Panc1 (cell line): Measurements from ENCODE around the gene GABRG3. TPM values are rescaled to one million over a fixed set of nuclear protein-coding genes. Genes with fewer than 3 reads are reported as not detected.

ENCODE experiments used
- ATAC-seq: fragments of 200-7000 bp; cut with Tn5 transposase; 2 replicates; pipeline ENCODE4 v1.9.1; 2020; ENCODE audit warnings: mild to moderate bottlenecking, moderate library complexity
- BruUV-seq: library from RNA; stranded (reverse); fragments of 400-500 nt; replicated peaks from 2 replicates; lab custom pipeline; 2021; lab: Mats Ljungman, UMichigan
- CTCF ChIA-PET: fragments of 300-600 bp; sonication (Branson Sonifier 250); formaldehyde crosslinking; loops from one replicate; lab custom pipeline; 2022; ENCODE audit warnings: antibody characterized with exemption; lab: Charles Lee
- POLR2A ChIA-PET: fragments of 300-600 bp; sonication (Branson Sonifier 250); formaldehyde crosslinking; loops from one replicate; lab custom pipeline; 2022; ENCODE audit warnings: antibody characterized with exemption; lab: Charles Lee
- DNase-seq: peaks from one replicate; pipeline ENCODE4 v3.0.0-alpha.2; 2010; ENCODE audit warnings: low read depth, low spot score
- H3K27ac ChIP-seq: 2 replicates; pipeline ENCODE4 v1.5.1; 2011; ENCODE audit warnings: mild to moderate bottlenecking, low read length, inconsistent platforms
- H3K27me3 ChIP-seq: fragments of 200-500 bp; sonication (Bioruptor generic); 2 replicates; pipeline ENCODE4 v1.6.0; 2014; ENCODE audit warnings: low read length, inconsistent platforms; ENCODE audit not compliant: control insufficient read depth, insufficient read depth
- H3K36me3 ChIP-seq: fragments of 200-500 bp; sonication (Bioruptor generic); 2 replicates; pipeline ENCODE4 v1.5.1; 2014; ENCODE audit warnings: inconsistent platforms, mild to moderate bottlenecking, low read length, moderate library complexity; ENCODE audit not compliant: control insufficient read depth, insufficient read depth
- H3K4me1 ChIP-seq: 2 replicates; pipeline ENCODE4 v1.5.1; 2011; ENCODE audit warnings: inconsistent platforms, mild to moderate bottlenecking, low read length, moderate library complexity; ENCODE audit not compliant: control insufficient read depth, insufficient read depth
- H3K4me3 ChIP-seq, 2 experiments: 2 replicates each; pipeline ENCODE4 v1.5.1; 2011 to 2012; ENCODE audit warnings: low read depth in 2 of 2, low read length in 2 of 2, mild to moderate bottlenecking in 2 of 2, inconsistent platforms in 1 of 2, moderate library complexity in 1 of 2
- H3K9me3 ChIP-seq: fragments of 200-500 bp; sonication (Bioruptor generic); 2 replicates; pipeline ENCODE4 v1.5.1; 2014; ENCODE audit warnings: low read depth, mild to moderate bottlenecking, inconsistent platforms, low read length, moderate library complexity; ENCODE audit not compliant: control insufficient read depth, insufficient read depth
- POLR2AphosphoS5 ChIP-seq: IDR thresholded peaks from 2 replicates; pipeline ENCODE4 v1.6.1; 2012; ENCODE audit warnings: mild to moderate bottlenecking, low read depth, low read length, moderate library complexity
- SIN3A ChIP-seq: IDR thresholded peaks from 2 replicates; pipeline ENCODE4 v1.6.1; 2012; ENCODE audit warnings: low read depth, mild to moderate bottlenecking, low read length, moderate library complexity, borderline replicate concordance; ENCODE audit not compliant: insufficient read depth
- TCF7L2 ChIP-seq: IDR thresholded peaks from 2 replicates; pipeline ENCODE4 v1.6.1; 2011; ENCODE audit warnings: mild to moderate bottlenecking, low read depth, low read length, inconsistent platforms
- in situ Hi-C: cut with HindIII; loops from 2 replicates; pipeline ENCODE4 v1.10.0; 2016; ENCODE audit warnings: low sequenced_read_pairs, low pct_unique_long_range_greater_than_20kb
- intact Hi-C: fragments of 100-400 bp; cut with micrococcal nuclease; formaldehyde crosslinking; loops from one replicate; pipeline ENCODE4 v1.10.0; 2022; ENCODE audit not compliant: unreplicated experiment
- total RNA-seq: library from RNA; stranded (reverse); gene quantifications from one replicate; pipeline ENCODE4 v1.2.1, GENCODE V29; 2021; ENCODE audit not compliant: unreplicated experiment
- TF ChIP-seq, protein P1 (sequence below), 2 experiments: IDR thresholded peaks; 2 replicates each; pipeline ENCODE4 v1.6.1; 2011 to 2012; ENCODE audit warnings: low read depth in 2 of 2, control low read depth in 1 of 2, low read length in 1 of 2, mild to moderate bottlenecking in 1 of 2, moderate library complexity in 1 of 2; ENCODE audit not compliant: insufficient read depth in 1 of 2
- TF ChIP-seq, protein P2 (sequence below): fragments of 450-650 bp; IDR thresholded peaks from 2 replicates; pipeline ENCODE4 v1.5.1; 2017; ENCODE audit warnings: mild to moderate bottlenecking

The GABRG3 gene
- total RNA-seq, 1 experiment from 2014 or later = not detected

DNA sequence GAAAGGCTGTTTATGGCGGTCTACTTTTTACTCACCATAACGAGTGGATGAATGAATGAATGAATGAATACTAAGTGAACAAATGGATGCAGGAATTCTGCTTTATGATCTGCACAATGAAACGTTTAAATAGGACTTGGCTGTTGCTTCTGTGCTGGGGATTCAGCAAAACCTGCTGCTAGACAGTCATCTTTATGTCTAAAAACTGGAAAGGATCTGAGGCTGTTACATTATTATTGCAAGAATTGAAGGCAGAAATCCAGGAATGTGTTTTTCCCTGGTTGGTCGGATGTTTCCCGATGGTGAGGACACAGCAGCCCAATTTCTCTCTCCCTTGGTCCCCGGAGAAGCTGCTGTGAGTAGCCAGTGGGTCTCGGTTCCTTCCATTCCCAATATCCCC lies 94.2 kb downstream of the GABRG3 start:
- no peak for DNase-seq
- BruUV-seq = no TSS peak
- in situ Hi-C loops (no loop called here), intact Hi-C loops (no loop called here)
- no peak for ATAC-seq
- CTCF ChIA-PET = no interaction called here
- POLR2A ChIA-PET = no interaction called here
- H3K27ac ChIP-seq = no peak overlapping the region
- no peaks in the 10 kb centered on the region for H3K36me3 ChIP-seq
- H3K4me3 ChIP-seq = no peak overlapping the region
- H3K27me3 ChIP-seq = no peaks in the 10 kb centered on the region
- no peak for TF ChIP-seq TCF7L2
- no peaks in the 10 kb centered on the region for H3K9me3 ChIP-seq
- H3K4me1 ChIP-seq = no peaks in the 10 kb centered on the region

DNA sequence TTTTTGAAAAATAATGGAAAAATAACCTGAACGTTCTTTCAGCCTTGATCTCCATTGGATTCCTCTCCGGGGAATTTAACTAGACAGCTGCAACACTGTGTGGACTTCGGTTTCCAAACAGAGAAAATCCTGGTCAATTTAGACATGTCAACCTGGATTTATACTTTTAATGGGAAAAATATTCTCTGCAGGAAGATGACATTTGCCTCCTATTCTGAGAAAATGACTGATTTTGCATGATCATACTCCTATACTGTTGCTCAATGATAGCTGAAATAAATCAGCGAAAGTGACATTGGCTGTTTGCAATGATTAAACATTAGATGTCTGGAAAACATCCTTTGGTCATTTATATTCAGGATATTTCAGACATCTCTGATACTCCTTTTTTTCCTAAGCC lies 94.8 kb downstream of the GABRG3 start:
- Histone ChIP-seq H3K36me3 (no peaks in the 10 kb centered on the region), H3K27ac (no peak overlapping the region), H3K27me3 (no peaks in the 10 kb centered on the region), H3K4me3 (no peak overlapping the region), H3K9me3 (no peaks in the 10 kb centered on the region), H3K4me1 (no peaks in the 10 kb centered on the region)
- CTCF ChIA-PET = no interaction called here
- no peak for ATAC-seq
- DNase-seq = no peak
- POLR2A ChIA-PET = no interaction called here
- in situ Hi-C loops = no loop called here
- BruUV-seq = no TSS peak
- TF ChIP-seq, protein P1, sequence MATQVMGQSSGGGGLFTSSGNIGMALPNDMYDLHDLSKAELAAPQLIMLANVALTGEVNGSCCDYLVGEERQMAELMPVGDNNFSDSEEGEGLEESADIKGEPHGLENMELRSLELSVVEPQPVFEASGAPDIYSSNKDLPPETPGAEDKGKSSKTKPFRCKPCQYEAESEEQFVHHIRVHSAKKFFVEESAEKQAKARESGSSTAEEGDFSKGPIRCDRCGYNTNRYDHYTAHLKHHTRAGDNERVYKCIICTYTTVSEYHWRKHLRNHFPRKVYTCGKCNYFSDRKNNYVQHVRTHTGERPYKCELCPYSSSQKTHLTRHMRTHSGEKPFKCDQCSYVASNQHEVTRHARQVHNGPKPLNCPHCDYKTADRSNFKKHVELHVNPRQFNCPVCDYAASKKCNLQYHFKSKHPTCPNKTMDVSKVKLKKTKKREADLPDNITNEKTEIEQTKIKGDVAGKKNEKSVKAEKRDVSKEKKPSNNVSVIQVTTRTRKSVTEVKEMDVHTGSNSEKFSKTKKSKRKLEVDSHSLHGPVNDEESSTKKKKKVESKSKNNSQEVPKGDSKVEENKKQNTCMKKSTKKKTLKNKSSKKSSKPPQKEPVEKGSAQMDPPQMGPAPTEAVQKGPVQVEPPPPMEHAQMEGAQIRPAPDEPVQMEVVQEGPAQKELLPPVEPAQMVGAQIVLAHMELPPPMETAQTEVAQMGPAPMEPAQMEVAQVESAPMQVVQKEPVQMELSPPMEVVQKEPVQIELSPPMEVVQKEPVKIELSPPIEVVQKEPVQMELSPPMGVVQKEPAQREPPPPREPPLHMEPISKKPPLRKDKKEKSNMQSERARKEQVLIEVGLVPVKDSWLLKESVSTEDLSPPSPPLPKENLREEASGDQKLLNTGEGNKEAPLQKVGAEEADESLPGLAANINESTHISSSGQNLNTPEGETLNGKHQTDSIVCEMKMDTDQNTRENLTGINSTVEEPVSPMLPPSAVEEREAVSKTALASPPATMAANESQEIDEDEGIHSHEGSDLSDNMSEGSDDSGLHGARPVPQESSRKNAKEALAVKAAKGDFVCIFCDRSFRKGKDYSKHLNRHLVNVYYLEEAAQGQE (IDR thresholded peaks at IDR 0.05; ENCODE audit: insufficient read depth in 1 of 2, low read depth in 2 of 2, low read length in 1 of 2) = no peak
- TF ChIP-seq, protein P2, sequence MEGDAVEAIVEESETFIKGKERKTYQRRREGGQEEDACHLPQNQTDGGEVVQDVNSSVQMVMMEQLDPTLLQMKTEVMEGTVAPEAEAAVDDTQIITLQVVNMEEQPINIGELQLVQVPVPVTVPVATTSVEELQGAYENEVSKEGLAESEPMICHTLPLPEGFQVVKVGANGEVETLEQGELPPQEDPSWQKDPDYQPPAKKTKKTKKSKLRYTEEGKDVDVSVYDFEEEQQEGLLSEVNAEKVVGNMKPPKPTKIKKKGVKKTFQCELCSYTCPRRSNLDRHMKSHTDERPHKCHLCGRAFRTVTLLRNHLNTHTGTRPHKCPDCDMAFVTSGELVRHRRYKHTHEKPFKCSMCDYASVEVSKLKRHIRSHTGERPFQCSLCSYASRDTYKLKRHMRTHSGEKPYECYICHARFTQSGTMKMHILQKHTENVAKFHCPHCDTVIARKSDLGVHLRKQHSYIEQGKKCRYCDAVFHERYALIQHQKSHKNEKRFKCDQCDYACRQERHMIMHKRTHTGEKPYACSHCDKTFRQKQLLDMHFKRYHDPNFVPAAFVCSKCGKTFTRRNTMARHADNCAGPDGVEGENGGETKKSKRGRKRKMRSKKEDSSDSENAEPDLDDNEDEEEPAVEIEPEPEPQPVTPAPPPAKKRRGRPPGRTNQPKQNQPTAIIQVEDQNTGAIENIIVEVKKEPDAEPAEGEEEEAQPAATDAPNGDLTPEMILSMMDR = no peak
- TF ChIP-seq SIN3A (no peak), POLR2AphosphoS5 (no peak), TCF7L2 (no peak)
- intact Hi-C loops = no loop called here

DNA sequence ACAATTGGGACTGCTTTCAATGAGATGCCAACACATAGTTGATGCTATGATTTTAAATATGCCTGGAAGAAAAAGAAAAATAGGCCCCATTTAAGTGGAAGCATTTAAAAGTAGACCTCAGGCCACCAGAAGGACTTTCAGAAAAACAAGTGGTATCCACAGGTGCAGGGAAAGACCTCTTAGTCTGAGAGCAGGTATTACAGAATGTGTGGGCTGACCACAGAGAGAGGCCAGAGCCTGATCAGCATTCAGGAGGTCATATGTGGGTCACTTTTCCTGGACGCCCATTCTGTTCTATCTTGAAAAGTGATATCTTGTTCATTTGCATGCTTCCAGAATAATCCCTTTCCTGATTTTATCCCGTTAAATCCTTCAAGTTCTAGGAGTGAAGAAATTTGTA lies 95.5 kb downstream of the GABRG3 start:
- TF ChIP-seq TCF7L2 = no peak
- TF ChIP-seq, protein P1 (IDR thresholded peaks at IDR 0.05; ENCODE audit: insufficient read depth in 1 of 2, low read depth in 2 of 2, low read length in 1 of 2) = no peak
- TF ChIP-seq POLR2AphosphoS5 = no peak
- no peak for TF ChIP-seq SIN3A
- TF ChIP-seq, protein P2 = no peak
- no peaks in the 10 kb centered on the region for H3K27me3 ChIP-seq
- no TSS peak for BruUV-seq
- no peaks in the 10 kb centered on the region for H3K36me3 ChIP-seq
- ATAC-seq = no peak
- H3K4me3 ChIP-seq = no peak overlapping the region
- intact Hi-C loops (no loop called here), in situ Hi-C loops (no loop called here)
- H3K27ac ChIP-seq = no peak overlapping the region
- ChIA-PET POLR2A (no interaction called here), CTCF (no interaction called here)
- DNase-seq = no peak
- no peaks in the 10 kb centered on the region for H3K9me3 ChIP-seq
- no peaks in the 10 kb centered on the region for H3K4me1 ChIP-seq
